Glomerular visceral epithelial cell (primary cell): ENCODE results near the gene TPX2.

Experiments used
- DNase-seq: peaks from one replicate; pipeline ENCODE4 v3.0.0-alpha.2; 2016; ENCODE audit errors: extremely low spot score

Gene TPX2

GRCh38 chr20:31848088-31848999, 109.3 kb downstream of the TPX2 start:
- no peak for DNase-seq

- no peak for DNase-seq
Observed at GRCh38 chr20:31849306-31849930, 110.3 kb downstream of the TPX2 start.
